Measurements from ENCODE around the gene CDC42BPB.

- TF ChIP-seq CTCF (IDR thresholded peaks at IDR 0.05) (no peak), POLR2A (IDR thresholded peaks at IDR 0.05) (no peak)
Observed at GRCh38 chr14:103096387-103096786, 39.0 kb upstream of the CDC42BPB start.

Measured in Peyer's patch (tissue), 4 donors.